Measurements from ENCODE around the gene GLRA1. TPM values are rescaled to one million over a fixed set of nuclear protein-coding genes. Genes with fewer than 3 reads are reported as not detected.

The GLRA1 gene
- total RNA-seq, 1 experiment from 2014 or later, result not detected

GRCh38 chr5:151811593-151812321 is 112.9 kb downstream of the GLRA1 start:
- BruUV-seq (replicated peaks), result no TSS peak
- peak overlapping the region; percentile 58 for H3K27ac Mint-ChIP-seq (ENCODE audit: low read depth, unreplicated experiment)
- peaks cover 91% of the 10 kb centered on the region for H3K36me3 Mint-ChIP-seq (ENCODE audit: insufficient read depth, unreplicated experiment)
- POLR2A ChIA-PET, result interaction anchor here (0.6 to 4.3 kb wide), 6 partner anchors 11 to 1775 kb away, joined by 3 to 24 read pairs (median 4); partner anchors contain the start of gene G3BP1
- H3K9me3 Mint-ChIP-seq (ENCODE audit: unreplicated experiment), result no peaks in the 10 kb centered on the region
- TF ChIP-seq CTCF (IDR thresholded peaks at IDR 0.05; ENCODE audit: unreplicated experiment), result no peak
- H3K4me1 Mint-ChIP-seq (ENCODE audit: insufficient read depth, unreplicated experiment), result peaks cover 44% of the 10 kb centered on the region
- H3K4me3 Mint-ChIP-seq (ENCODE audit: unreplicated experiment), result no peak overlapping the region
- CTCF ChIA-PET, result interaction anchor here (0.6 to 3.7 kb wide), 11 partner anchors 12 to 538 kb away, joined by 3 to 18 read pairs (median 3); no protein-coding TSS in a partner anchor
- no peaks in the 10 kb centered on the region for H3K27me3 Mint-ChIP-seq (ENCODE audit: insufficient read depth, unreplicated experiment)
- DNase-seq (ENCODE audit: unreplicated experiment), result peak; percentile 57
- intact Hi-C loops (cut with micrococcal nuclease), result no loop called here

DNA sequence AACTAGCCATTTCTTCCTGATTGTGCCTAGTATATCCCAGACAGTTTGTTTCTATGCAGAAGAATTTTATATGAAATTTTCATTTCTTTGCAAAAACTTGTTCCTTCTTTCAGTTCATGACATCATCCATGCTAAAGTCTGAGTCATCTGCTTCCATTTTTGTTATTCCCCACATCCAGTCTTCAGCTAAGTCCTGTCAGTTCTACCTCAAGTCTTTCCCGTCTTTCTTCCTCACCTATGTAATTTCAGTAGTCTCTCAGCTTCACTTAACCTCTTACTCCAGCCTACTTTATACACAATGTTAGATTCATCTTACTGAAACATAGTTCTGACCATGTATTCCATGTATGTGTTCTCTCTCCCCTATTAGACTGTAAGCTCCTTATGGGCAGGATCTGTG is 113.8 kb downstream of the GLRA1 start:
- H3K4me1 Mint-ChIP-seq (ENCODE audit: insufficient read depth, unreplicated experiment), result peaks cover 51% of the 10 kb centered on the region
- peak overlapping the region; percentile 58 for H3K27ac Mint-ChIP-seq (ENCODE audit: low read depth, unreplicated experiment)
- H3K4me3 Mint-ChIP-seq (ENCODE audit: unreplicated experiment), result no peak overlapping the region
- no TSS peak for BruUV-seq (replicated peaks)
- ChIA-PET POLR2A (interaction anchor here (1.2 to 4.3 kb wide), 4 partner anchors 11 to 558 kb away, joined by 3 to 24 read pairs (median 14); partner anchors contain the start of genes G3BP1 and GM2A), CTCF (interaction anchor here (0.6 to 3.7 kb wide), 6 partner anchors 11 to 539 kb away, joined by 3 to 19 read pairs (median 9); no protein-coding TSS in a partner anchor)
- TF ChIP-seq CTCF (IDR thresholded peaks at IDR 0.05; ENCODE audit: unreplicated experiment), result no peak
- H3K27me3 Mint-ChIP-seq (ENCODE audit: insufficient read depth, unreplicated experiment), result no peaks in the 10 kb centered on the region
- DNase-seq (ENCODE audit: unreplicated experiment), result no peak
- H3K9me3 Mint-ChIP-seq (ENCODE audit: unreplicated experiment), result no peaks in the 10 kb centered on the region
- intact Hi-C loops (cut with micrococcal nuclease), result no loop called here
- peaks cover 91% of the 10 kb centered on the region for H3K36me3 Mint-ChIP-seq (ENCODE audit: insufficient read depth, unreplicated experiment)

DNA sequence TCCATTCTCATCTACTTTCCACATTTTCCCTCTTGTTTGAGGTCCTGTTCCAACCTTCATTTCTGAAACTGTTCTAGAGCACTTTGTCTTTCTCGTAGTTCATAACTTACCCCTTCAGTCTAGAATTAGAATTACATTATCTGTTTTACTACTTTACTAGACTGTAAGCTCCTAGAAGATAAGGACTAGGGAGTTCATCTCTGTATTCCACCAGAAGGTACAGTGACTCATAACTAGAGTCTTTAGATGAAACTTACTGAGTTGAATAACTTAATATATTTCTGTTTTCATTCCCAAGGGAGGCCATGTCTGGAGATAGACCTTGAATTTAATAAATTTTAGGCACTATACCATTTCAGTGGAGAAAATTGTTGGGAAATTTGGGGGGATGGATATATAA is 114.2 kb downstream of the GLRA1 start:
- ChIA-PET CTCF (interaction anchor here (0.6 to 3.7 kb wide), 8 partner anchors 8 to 539 kb away, joined by 3 to 19 read pairs (median 4); no protein-coding TSS in a partner anchor), POLR2A (interaction anchor here (0.7 to 4.3 kb wide), 4 partner anchors 11 to 557 kb away, joined by 3 to 24 read pairs (median 12); partner anchors contain the start of genes G3BP1 and GM2A)
- intact Hi-C loops (cut with micrococcal nuclease), result no loop called here
- Mint-ChIP-seq H3K4me1 (ENCODE audit: insufficient read depth, unreplicated experiment) (peaks cover 54% of the 10 kb centered on the region), H3K36me3 (ENCODE audit: insufficient read depth, unreplicated experiment) (peaks cover 92% of the 10 kb centered on the region), H3K4me3 (ENCODE audit: unreplicated experiment) (no peak overlapping the region), H3K27ac (ENCODE audit: low read depth, unreplicated experiment) (peak overlapping the region; percentile 58), H3K27me3 (ENCODE audit: insufficient read depth, unreplicated experiment) (no peaks in the 10 kb centered on the region), H3K9me3 (ENCODE audit: unreplicated experiment) (no peaks in the 10 kb centered on the region)
- TF ChIP-seq CTCF (IDR thresholded peaks at IDR 0.05; ENCODE audit: unreplicated experiment), result no peak
- no TSS peak for BruUV-seq (replicated peaks)
- no peak for DNase-seq (ENCODE audit: unreplicated experiment)

DNA sequence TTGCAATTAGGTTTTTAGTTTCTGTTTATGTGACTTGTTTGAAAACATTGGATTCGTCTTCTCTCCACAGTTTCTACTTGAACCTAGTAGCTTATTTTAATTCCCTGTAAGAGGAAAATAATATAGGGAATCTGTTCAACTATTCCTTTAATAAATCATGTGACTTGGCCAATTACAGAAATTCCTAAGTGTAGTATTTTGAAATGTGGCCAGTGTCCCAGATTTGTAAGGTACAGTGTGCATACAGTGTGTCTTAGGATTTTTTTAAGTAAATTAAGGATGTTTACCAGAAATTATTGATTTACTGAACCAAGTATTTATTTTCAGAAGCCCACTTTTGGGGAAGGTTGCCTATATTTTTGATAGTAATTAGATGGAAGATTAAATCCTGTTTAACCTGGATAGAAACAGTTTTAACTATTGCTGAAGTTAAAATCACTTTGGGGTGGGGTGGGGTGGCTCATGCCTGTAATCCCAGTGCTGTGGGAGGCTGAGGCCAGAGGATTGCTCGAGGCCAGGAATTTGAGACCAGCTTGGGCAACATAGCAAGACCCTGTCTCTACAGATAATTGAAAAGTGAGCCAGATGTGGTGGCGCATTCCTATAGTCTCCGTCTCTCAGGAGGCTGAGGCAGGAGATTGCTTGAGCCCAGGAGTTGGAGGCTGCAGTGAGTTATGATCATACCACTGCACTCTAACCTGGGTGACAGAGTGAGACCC is 116.0 kb downstream of the GLRA1 start:
- Mint-ChIP-seq H3K27me3 (ENCODE audit: insufficient read depth, unreplicated experiment) (no peaks in the 10 kb centered on the region), H3K36me3 (ENCODE audit: insufficient read depth, unreplicated experiment) (peaks cover 92% of the 10 kb centered on the region), H3K27ac (ENCODE audit: low read depth, unreplicated experiment) (peak overlapping the region; percentile 18), H3K4me3 (ENCODE audit: unreplicated experiment) (no peak overlapping the region), H3K4me1 (ENCODE audit: insufficient read depth, unreplicated experiment) (peaks cover 54% of the 10 kb centered on the region), H3K9me3 (ENCODE audit: unreplicated experiment) (no peaks in the 10 kb centered on the region)
- no TSS peak for BruUV-seq (replicated peaks)
- CTCF ChIA-PET, result interaction anchor here (0.8 to 3.7 kb wide), 8 partner anchors 10 to 695 kb away, joined by 3 to 19 read pairs (median 4); no protein-coding TSS in a partner anchor
- intact Hi-C loops (cut with micrococcal nuclease), result no loop called here
- TF ChIP-seq CTCF (IDR thresholded peaks at IDR 0.05; ENCODE audit: unreplicated experiment), result no peak
- no peak for DNase-seq (ENCODE audit: unreplicated experiment)
- POLR2A ChIA-PET, result interaction anchor here (0.6 to 4.3 kb wide), 4 partner anchors 15 to 561 kb away, joined by 3 to 24 read pairs (median 3); partner anchors contain the start of gene G3BP1
